ENCODE measurements around the gene CTRL.

The CTRL gene

DNA sequence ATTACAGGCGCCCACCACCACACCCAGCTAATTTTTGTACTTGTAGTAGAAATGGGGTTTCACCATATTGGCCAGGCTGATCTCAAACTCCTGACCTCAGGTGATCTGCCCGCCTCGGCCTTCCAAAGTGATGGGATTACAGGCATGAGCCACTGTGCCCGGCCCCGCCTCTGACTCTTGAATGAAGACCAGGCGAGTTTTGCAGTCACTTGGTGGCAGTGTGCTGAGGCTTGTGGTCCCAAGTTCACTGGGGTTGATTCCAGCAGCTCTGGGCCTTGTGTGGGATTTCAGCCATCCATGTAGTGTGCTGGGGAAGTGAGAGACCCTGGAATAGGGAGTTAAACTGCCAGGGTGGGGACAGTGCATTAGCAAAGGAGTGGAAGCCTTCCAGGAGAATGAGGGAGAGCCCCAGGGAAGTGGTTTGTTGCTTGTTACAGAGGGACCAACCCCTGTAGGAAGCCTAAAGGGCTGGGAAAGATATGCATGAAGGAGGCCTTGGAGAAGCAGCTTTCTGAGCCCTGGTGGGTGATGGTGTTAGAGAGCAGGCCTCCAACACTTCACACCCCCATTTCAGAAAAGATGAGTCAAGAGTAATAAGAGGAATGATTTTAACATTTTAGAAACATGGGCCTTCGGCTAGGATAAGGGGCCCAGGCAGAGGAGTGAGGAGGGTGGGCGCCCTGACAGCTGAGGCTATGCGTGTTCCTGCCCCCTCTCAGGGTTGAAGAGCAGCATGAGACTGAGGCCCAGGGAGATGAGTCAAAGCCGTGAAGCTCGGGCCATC, 24.1 kb downstream of the CTRL start:
- DNase-seq (ENCODE audit: insufficient read length, low spot score) (no peak), FAIRE-seq (no peak)
- no peak for TF ChIP-seq POU2F2 (IDR thresholded peaks at IDR 0.05; ENCODE audit: low read depth, low read length)
- TF ChIP-seq POLR2A (IDR thresholded peaks at IDR 0.05; ENCODE audit: low read depth, low read length), result no peak
- no peak for TF ChIP-seq POLR2AphosphoS5 (IDR thresholded peaks at IDR 0.05; ENCODE audit: low read depth, low read length)
- no peak for TF ChIP-seq SPI1 (IDR thresholded peaks at IDR 0.05; ENCODE audit: low read depth, low read length)
- no peak for TF ChIP-seq TAF1 (IDR thresholded peaks at IDR 0.05; ENCODE audit: low read depth, low read length)
- TF ChIP-seq PAX5 (IDR thresholded peaks at IDR 0.05; ENCODE audit: insufficient read depth, low read length, severe bottlenecking), result no peak

DNA sequence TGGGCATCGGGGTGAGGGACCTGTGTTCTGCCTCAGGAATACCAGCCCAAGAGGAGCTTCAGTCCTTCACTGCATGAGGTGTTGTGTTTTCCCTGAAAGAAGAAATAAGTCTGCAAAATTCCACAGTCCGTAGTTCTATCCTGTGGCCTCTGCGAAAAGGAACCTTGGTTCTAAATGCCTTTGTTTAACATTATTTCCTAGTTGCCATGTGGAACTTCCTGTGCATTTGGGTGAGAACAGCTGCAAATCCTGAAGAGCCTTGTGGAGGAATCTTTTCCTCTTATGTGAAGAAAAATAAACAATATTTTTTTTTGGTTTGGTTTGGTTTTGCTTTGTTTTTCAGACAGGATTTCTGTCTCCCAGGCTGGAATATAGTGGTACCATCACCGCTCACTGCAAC, 28.8 kb downstream of the CTRL start:
- no peak for DNase-seq (ENCODE audit: insufficient read length, low spot score)
- no peak for FAIRE-seq
- TF ChIP-seq TAF1 (IDR thresholded peaks at IDR 0.05; ENCODE audit: low read depth, low read length), result no peak

DNA sequence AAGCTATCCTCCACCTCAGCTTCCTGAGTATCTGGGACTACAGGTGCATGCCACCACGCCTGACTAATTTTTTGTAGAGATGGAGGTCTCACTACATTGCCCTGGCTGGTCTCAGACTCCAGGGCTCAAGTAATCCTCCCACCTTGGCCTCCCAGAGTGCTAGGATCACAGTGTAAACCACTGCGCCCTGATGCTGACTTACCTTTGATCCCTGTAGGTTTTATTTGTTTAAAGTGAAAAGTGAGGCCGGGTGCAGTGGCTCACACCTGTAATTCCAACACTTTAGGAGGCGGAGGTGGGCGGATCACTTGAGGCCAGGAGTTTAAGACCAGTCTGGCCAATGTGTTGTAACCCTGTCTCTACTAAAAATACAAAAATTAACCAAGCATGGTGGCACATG, 29.9 kb downstream of the CTRL start:
- DNase-seq (ENCODE audit: insufficient read length, low spot score), result no peak

DNA sequence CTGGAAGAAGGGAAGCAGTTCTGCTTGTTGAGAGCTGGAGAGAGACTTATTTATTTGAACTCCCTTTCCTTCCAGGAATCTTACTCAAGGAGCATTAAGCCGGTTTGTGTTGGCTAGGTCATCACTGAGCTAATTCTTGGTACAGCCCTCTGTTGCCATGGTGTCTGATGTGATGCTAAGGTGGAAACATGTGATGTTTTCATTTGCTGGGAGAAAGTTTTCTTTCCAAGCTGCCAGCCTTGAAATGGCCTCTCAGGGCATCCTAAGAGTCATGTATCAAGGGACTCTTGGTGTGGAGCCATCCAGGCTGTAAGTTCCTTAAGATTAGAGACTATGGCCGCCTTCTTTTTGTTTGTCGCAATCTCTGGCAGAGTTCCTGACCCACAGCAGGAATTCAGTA, 34.4 kb downstream of the CTRL start:
- no peak for DNase-seq (ENCODE audit: insufficient read length, low spot score)
- FAIRE-seq, result no peak
- TF ChIP-seq TAF1 (IDR thresholded peaks at IDR 0.05; ENCODE audit: low read depth, low read length), result no peak
- TF ChIP-seq POLR2A (IDR thresholded peaks at IDR 0.05; ENCODE audit: low read depth, low read length), result no peak
- no peak for TF ChIP-seq SPI1 (IDR thresholded peaks at IDR 0.05; ENCODE audit: low read depth, low read length)
- no peak for TF ChIP-seq POU2F2 (IDR thresholded peaks at IDR 0.05; ENCODE audit: low read depth, low read length)
- no peak for TF ChIP-seq POLR2AphosphoS5 (IDR thresholded peaks at IDR 0.05; ENCODE audit: low read depth, low read length)
- TF ChIP-seq PAX5 (IDR thresholded peaks at IDR 0.05; ENCODE audit: insufficient read depth, low read length, severe bottlenecking), result no peak

More for the DNA sequence above, 29.9 kb downstream of the CTRL start:
- no peak for TF ChIP-seq SPI1 (IDR thresholded peaks at IDR 0.05; ENCODE audit: low read depth, low read length)
- no peak for TF ChIP-seq POU2F2 (IDR thresholded peaks at IDR 0.05; ENCODE audit: low read depth, low read length)
- TF ChIP-seq PAX5 (IDR thresholded peaks at IDR 0.05; ENCODE audit: insufficient read depth, low read length, severe bottlenecking), result no peak
- TF ChIP-seq TAF1 (IDR thresholded peaks at IDR 0.05; ENCODE audit: low read depth, low read length), result no peak
- TF ChIP-seq POLR2A (IDR thresholded peaks at IDR 0.05; ENCODE audit: low read depth, low read length), result no peak
- no peak for TF ChIP-seq POLR2AphosphoS5 (IDR thresholded peaks at IDR 0.05; ENCODE audit: low read depth, low read length)
- no peak for FAIRE-seq

DNA sequence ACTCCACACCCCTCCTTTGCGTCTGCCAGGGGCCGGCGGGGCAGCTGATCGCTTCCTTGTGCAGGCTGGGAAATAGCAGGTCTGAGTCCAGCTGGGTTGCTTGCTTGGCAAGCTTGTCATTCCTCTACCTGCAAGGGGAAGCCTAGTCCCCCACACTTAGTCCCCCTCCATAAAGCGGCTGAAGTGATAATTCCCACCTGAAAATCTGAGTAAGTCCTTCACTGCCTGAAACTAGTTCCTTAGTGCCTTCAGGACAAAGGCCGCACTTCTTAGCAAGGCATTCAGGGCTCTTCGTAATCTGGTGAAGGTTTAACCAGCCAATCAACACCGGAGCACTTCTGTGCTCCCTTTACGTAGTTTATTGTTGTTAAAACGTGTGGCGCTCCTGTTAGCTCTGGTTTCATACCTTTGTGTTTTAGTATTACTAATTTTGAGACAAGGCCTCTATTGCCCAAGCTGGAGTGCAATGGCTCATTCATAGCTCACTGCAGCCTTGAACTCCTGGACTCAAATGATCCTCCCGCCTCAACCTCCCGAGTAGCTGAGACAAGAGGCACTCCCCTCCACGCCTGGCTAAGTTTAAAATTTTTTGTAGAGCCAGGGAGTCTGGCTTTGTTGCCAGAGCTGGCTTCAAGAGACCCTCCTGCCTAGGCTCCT, 37.8 kb downstream of the CTRL start:
- FAIRE-seq (no peak), DNase-seq (ENCODE audit: insufficient read length, low spot score) (no peak)
- TF ChIP-seq PAX5 (IDR thresholded peaks at IDR 0.05; ENCODE audit: insufficient read depth, low read length, severe bottlenecking), result no peak
- TF ChIP-seq POU2F2 (IDR thresholded peaks at IDR 0.05; ENCODE audit: low read depth, low read length), result no peak
- TF ChIP-seq TAF1 (IDR thresholded peaks at IDR 0.05; ENCODE audit: low read depth, low read length), result no peak
- TF ChIP-seq POLR2A (IDR thresholded peaks at IDR 0.05; ENCODE audit: low read depth, low read length), result no peak
- TF ChIP-seq POLR2AphosphoS5 (IDR thresholded peaks at IDR 0.05; ENCODE audit: low read depth, low read length), result no peak
- no peak for TF ChIP-seq SPI1 (IDR thresholded peaks at IDR 0.05; ENCODE audit: low read depth, low read length)

DNA sequence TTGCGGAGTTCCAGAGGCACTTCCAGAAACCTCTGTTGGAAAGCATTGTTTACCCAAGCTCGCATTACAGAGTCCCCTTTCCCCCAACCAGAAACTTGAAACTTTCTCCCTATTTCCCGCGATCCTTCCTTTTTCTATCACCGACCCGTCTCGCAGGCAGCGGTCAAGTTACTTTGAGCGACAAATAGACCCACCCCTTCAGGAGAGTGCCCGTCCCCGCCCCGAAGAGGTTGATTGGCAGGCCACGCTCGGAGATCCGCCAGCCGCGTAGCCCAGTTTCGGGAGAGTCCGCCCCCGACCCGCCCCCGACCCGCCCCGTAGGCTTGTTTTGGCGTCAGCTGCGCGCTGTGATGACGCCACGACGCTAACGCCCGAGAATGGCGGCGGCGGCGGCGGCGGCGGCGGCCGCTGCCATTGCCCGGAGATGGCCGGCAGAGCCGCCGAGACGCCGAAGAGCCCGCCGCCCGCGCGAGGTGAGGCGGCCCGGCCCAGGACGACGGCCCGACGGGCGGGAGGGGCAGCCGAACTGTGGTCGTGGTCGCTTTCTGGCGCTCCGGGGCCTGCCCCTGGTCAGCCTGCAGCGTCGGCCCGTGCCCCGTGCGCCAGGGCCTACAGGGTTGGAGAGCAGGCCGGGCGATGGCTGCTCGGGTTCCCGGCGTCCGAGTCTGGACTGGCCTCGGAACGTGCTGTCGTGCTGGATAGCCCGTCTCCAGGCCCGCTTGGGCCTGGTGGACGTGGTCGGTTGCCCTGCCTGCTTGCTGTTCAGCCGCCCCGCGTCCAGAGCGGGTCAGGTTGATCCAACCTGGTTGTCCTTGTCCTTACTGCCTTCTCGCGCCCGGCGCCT, 38.5 kb downstream of the CTRL start, which contains the start of gene PSKH1:
Gene PSKH1 (plus strand): TSS at position 356 of the 844 bp plus-strand sequence. CDS start 15,496 bp downstream, outside the sequence.
- DNase-seq (ENCODE audit: insufficient read length, low spot score), result peak; percentile 99
- peak; percentile 39 for TF ChIP-seq POLR2A (IDR thresholded peaks at IDR 0.05; ENCODE audit: low read depth, low read length)
- TF ChIP-seq TAF1 (IDR thresholded peaks at IDR 0.05; ENCODE audit: low read depth, low read length), result no peak; the same call in 1 of the 2 replicates
- no peak for TF ChIP-seq SPI1 (IDR thresholded peaks at IDR 0.05; ENCODE audit: low read depth, low read length)
- TF ChIP-seq POU2F2 (IDR thresholded peaks at IDR 0.05; ENCODE audit: low read depth, low read length), result no peak
- TF ChIP-seq POLR2AphosphoS5 (IDR thresholded peaks at IDR 0.05; ENCODE audit: low read depth, low read length), result no peak
- TF ChIP-seq PAX5 (IDR thresholded peaks at IDR 0.05; ENCODE audit: insufficient read depth, low read length, severe bottlenecking), result no peak
- FAIRE-seq, result peak; percentile 59

DNA sequence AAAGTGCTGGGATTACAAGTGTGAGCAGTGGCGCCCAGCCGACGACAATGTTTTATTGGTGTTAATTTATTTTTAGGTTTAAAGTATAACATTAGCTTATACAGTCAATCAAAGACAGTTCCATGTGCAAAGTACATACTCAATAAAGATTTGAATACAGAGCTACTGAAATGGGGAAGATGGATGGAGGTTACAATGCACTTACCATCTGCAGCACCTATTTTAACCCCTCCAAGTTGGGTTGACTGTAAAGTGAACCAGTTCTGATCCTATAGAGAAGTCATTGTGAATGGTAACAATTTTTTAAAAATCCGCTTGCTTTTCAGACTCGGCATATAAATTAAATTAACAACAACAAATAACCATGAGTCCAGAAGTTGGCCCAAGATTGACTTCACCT, 39.3 kb downstream of the CTRL start:
- DNase-seq (ENCODE audit: insufficient read length, low spot score) (no peak), FAIRE-seq (no peak)

DNA sequence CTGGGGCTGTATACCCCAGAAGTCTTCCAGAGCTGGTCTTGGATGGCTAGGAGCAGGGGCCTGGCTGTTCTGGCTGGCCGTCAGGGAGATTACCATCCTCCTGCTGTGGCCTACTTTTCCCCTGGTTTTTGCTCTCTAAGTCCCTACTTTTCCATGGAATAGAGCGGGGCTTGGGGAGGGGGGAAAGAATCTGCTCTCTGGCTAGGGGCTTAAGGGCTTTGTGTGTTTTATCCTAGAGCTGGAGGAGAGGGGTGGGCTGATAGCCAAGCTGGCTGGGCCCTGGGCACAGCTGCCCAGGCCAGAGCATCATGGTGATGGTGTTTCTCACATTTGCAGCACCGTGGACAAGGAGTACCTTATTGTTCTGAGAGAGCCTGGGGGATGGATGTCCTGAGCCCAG, 43.3 kb downstream of the CTRL start:
- DNase-seq (ENCODE audit: insufficient read length, low spot score), result no peak
- FAIRE-seq, result no peak
- no peak for TF ChIP-seq POLR2AphosphoS5 (IDR thresholded peaks at IDR 0.05; ENCODE audit: low read depth, low read length)
- TF ChIP-seq POLR2A (IDR thresholded peaks at IDR 0.05; ENCODE audit: low read depth, low read length), result no peak; the same call in 1 of the 2 replicates
- no peak for TF ChIP-seq POU2F2 (IDR thresholded peaks at IDR 0.05; ENCODE audit: low read depth, low read length)
- TF ChIP-seq TAF1 (IDR thresholded peaks at IDR 0.05; ENCODE audit: low read depth, low read length), result no peak
- TF ChIP-seq PAX5 (IDR thresholded peaks at IDR 0.05; ENCODE audit: insufficient read depth, low read length, severe bottlenecking), result no peak
- TF ChIP-seq SPI1 (IDR thresholded peaks at IDR 0.05; ENCODE audit: low read depth, low read length), result no peak

More for the DNA sequence above, 39.3 kb downstream of the CTRL start:
- TF ChIP-seq POLR2AphosphoS5 (IDR thresholded peaks at IDR 0.05; ENCODE audit: low read depth, low read length), result no peak
- no peak for TF ChIP-seq POU2F2 (IDR thresholded peaks at IDR 0.05; ENCODE audit: low read depth, low read length)
- TF ChIP-seq SPI1 (IDR thresholded peaks at IDR 0.05; ENCODE audit: low read depth, low read length), result no peak
- no peak for TF ChIP-seq PAX5 (IDR thresholded peaks at IDR 0.05; ENCODE audit: insufficient read depth, low read length, severe bottlenecking)

DNA sequence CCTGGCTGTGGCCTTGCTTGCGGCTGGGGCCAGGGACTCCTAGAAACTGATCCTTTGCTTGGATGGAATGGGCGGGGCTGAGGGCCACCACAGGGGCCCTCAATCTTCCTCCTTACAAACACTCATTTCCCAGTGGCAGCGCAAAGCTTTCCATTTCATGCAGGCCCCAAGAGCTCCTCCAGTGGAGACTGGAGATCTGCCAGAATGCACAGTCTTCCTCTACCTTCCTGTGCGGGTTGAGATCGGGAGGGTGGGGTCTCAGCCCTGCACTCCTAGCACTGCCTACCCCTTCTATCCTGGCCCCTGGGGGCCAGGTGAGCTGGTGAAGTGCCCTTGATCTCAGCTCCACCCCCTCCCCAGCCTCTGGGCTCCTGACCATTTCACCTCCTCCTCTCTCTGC, 45.3 kb downstream of the CTRL start:
- no peak for DNase-seq (ENCODE audit: insufficient read length, low spot score)
- no peak for TF ChIP-seq POU2F2 (IDR thresholded peaks at IDR 0.05; ENCODE audit: low read depth, low read length)
- TF ChIP-seq POLR2A (IDR thresholded peaks at IDR 0.05; ENCODE audit: low read depth, low read length), result no peak
- no peak for TF ChIP-seq SPI1 (IDR thresholded peaks at IDR 0.05; ENCODE audit: low read depth, low read length)
- no peak for TF ChIP-seq POLR2AphosphoS5 (IDR thresholded peaks at IDR 0.05; ENCODE audit: low read depth, low read length)
- no peak for TF ChIP-seq PAX5 (IDR thresholded peaks at IDR 0.05; ENCODE audit: insufficient read depth, low read length, severe bottlenecking)
- no peak for FAIRE-seq
